Subcutaneous abdominal adipose tissue (tissue), 5 donors: Measurements from ENCODE around the gene ZNF235.
A peak's percentile ranks its signal among the peaks of the same experiment; 100 is the strongest.
"Not testable (repeated sequence)": the region's sequence is repeated elsewhere in the genome, so short reads cannot be mapped to it uniquely, and the experiment has no call there.

ENCODE experiments used
- H3K27ac ChIP-seq: one replicate; pipeline ENCODE4 v1.7.0; 2013; ENCODE audit warnings: low read depth, mild to moderate bottlenecking, inconsistent platforms, low read length, moderate library complexity
- H3K27me3 ChIP-seq, 5 donors: one replicate each; pipeline ENCODE4 v1.7.0; 2013; ENCODE audit warnings: low read length in 5 of 5, inconsistent platforms in 1 of 5; ENCODE audit not compliant: control insufficient read depth in 5 of 5, insufficient read depth in 4 of 5
- H3K36me3 ChIP-seq, 5 donors: one replicate each; pipeline ENCODE4 v1.7.0; 2013; ENCODE audit warnings: low read length in 5 of 5; ENCODE audit not compliant: control insufficient read depth in 5 of 5, insufficient read depth in 5 of 5
- H3K4me1 ChIP-seq, 5 donors: one replicate each; pipeline ENCODE4 v1.7.0; 2013; ENCODE audit warnings: low read length in 5 of 5, mild to moderate bottlenecking in 3 of 5, moderate library complexity in 1 of 5; ENCODE audit not compliant: control insufficient read depth in 5 of 5, insufficient read depth in 5 of 5
- H3K4me3 ChIP-seq, 5 donors: one replicate each; pipeline ENCODE4 v1.7.0; 2013; ENCODE audit warnings: low read length in 5 of 5, low read depth in 1 of 5
- H3K9ac ChIP-seq, 5 donors: one replicate each; pipeline ENCODE4 v1.7.0; 2013; ENCODE audit warnings: low read length in 5 of 5, mild to moderate bottlenecking in 4 of 5, moderate library complexity in 3 of 5
- H3K9me3 ChIP-seq, 5 donors: one replicate each; pipeline ENCODE4 v1.7.0; 2013; ENCODE audit warnings: low read length in 5 of 5; ENCODE audit not compliant: control insufficient read depth in 5 of 5
- donor health status: healthy.
- donor health status: healthy.
- donor health status: healthy.
- donor health status: healthy.
- donor health status: healthy.

Gene ZNF235

DNA sequence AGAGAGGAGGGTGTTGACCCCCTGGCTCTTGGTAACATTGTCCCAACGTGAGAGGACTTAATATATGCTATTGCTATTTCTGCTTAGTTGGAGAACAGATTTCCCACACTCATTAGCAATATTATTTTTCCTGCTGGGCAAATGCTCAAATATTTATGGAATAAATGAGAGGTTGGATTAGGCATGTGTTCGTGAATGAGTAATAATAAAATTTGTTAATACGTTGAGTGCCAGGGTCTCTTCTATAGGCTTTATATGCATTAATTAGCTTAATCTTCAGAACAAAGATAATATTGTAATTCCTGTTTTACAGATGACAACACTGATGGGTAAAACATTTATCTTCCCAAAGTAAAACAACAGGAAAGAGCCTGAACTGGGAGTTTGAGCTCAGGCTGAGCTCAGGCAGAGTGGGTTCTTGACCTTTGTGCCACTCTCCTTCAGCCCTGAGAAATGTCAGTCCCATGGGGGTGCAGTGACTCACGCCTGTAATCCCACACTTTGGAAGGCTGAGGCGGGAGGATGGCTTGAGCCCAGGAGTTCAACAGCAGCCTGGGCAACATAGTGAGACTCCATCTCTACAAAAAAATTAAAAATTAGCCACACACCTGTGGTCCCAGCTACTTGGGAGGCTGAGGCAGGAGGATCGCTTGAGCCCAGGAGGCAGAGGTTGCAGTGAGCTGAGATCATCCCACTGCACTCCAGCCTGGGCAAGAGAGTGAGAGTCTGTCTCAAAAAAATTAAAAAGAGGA lies 44.0 kb downstream of the ZNF235 start:
- Histone ChIP-seq H3K27ac (no peak overlapping the region), H3K9ac (no peak overlapping the region), H3K27me3 (no peaks in the 10 kb centered on the region), H3K9me3 (peaks cover 26 to 78% (median 73%) of the 10 kb centered on the region in 5 donors), H3K36me3 (peaks cover 0 to 2% (median 0%) of the 10 kb centered on the region in 5 donors), H3K4me3 (peak overlapping the region in 4 of 5 donors; percentile 31 to 67 (median 48)), H3K4me1 (no peaks in the 10 kb centered on the region)

DNA sequence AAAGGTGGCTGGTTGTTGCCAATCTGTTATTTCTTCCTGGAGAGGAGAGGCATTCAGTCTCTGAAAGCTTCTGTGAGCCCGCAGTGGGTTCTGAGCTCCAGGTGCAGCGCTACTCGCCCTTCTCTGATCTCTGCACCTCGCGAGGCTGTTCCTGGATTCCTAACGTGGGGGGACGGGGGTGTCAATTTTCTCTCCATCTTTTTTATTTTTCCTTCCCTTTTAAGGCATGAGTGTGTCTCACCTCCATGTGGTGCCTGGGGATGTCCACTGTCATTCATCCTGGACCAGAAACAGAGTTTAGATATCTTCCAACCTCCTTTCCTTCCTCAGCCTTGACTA lies 44.5 kb downstream of the ZNF235 start:
- H3K9me3 ChIP-seq: peaks cover 28 to 81% (median 74%) of the 10 kb centered on the region in 5 donors
- no peak overlapping the region for H3K27ac ChIP-seq
- no peaks in the 10 kb centered on the region for H3K36me3 ChIP-seq
- H3K27me3 ChIP-seq: no peaks in the 10 kb centered on the region
- peak overlapping the region in 4 of 5 donors; percentile 31 to 67 (median 48) for H3K4me3 ChIP-seq
- no peak overlapping the region for H3K9ac ChIP-seq
- H3K4me1 ChIP-seq: no peaks in the 10 kb centered on the region

DNA sequence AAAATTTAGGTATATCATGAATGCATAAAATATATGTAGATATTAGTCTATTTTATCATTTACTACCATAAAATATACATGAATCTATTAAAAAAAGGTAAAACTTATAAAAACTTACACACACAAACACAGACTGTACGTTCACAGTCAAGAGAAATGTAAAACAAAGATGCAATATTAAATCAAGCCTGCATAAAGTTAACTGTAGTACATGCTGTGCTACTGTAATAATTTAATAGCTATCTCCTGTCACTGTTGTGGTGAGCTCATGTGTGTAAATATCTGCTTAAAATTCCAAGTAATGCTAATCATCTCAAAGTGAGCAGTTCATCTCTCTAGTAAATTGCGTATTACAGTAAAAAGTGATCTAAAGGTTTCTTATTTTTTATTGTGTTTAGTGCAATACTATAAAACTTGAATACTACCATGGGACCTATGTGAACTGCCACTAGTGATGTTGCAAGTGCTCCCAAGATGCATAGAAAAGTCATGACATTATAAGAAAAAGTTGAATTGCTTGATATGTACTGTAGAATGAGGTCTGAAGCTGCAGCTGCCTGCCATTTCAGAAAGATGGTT lies 45.9 kb downstream of the ZNF235 start:
- Histone ChIP-seq H3K36me3 (peaks cover 0 to 14% (median 0%) of the 10 kb centered on the region in 5 donors), H3K4me1 (no peaks in the 10 kb centered on the region), H3K27me3 (no peaks in the 10 kb centered on the region), H3K9me3 (peaks cover 42 to 92% (median 82%) of the 10 kb centered on the region in 5 donors), H3K9ac (no peak overlapping the region), H3K4me3 (peak overlapping the region in 1 of 5 donors; percentile 67), H3K27ac (no peak overlapping the region)

DNA sequence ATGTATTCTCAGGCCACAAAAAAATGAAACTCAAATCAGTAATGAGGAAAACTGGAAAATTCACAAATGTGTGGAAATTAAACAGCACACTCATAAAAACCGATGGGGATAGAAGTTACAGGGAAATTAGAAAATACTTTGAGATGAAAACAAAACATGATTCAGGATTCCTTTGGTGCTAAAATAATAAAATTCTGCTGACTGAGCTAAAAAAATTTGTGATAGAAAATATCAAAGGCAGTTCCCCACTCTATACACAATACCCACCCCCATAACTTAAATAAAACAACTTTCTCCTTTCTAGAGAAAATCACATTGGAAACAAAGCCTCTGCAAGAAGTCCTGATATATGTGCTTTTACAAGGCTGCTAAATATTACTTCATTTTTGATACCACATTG lies 46.7 kb downstream of the ZNF235 start:
- no peak overlapping the region for H3K4me3 ChIP-seq
- H3K9me3 ChIP-seq: peaks cover 36 to 93% (median 86%) of the 10 kb centered on the region in 5 donors
- no peaks in the 10 kb centered on the region for H3K4me1 ChIP-seq
- H3K27me3 ChIP-seq: no peaks in the 10 kb centered on the region
- H3K36me3 ChIP-seq: peaks cover 0 to 15% (median 0%) of the 10 kb centered on the region in 5 donors
- no peak overlapping the region for H3K27ac ChIP-seq
- no peak overlapping the region for H3K9ac ChIP-seq

DNA sequence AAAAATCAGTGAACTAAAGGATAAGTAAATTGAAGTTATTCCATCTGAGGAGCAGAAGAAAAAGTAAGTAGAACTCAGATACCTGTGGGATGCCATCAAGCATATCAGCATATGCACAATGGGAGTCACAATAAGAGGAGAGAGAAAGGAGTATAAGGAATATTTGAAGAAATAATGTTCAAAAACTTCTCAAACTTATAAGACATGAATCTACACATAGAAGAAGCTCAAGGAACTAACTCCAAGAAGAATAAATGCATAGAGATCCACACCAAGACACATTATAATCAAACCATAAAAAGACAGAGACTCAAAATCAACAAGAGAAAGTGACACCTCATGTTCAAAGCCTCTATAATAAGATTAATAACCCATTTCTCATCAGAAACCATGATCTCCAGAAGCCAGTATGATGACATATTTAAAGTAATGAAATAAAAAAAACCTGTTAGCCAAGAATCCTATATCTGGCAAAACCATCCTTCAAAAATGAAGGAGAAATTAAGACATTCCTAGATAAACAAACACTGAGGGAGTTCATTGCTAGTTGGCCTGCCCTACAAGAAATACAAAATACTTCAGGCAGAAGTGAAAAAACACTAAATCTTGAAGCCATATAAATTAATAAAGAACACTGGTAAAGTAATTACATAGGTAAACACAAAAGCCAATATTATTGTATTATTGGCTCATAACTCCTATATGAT lies 49.0 kb downstream of the ZNF235 start:
- peak overlapping the region in 4 of 5 donors; percentile 1 to 48 (median 31) for H3K4me3 ChIP-seq
- no peak overlapping the region for H3K27ac ChIP-seq
- H3K9ac ChIP-seq: no peak overlapping the region
- H3K9me3 ChIP-seq: peaks cover 35 to 89% (median 78%) of the 10 kb centered on the region in 5 donors
- no peaks in the 10 kb centered on the region for H3K4me1 ChIP-seq
- H3K27me3 ChIP-seq: no peaks in the 10 kb centered on the region
- H3K36me3 ChIP-seq: peaks cover 0 to 15% (median 0%) of the 10 kb centered on the region in 5 donors

DNA sequence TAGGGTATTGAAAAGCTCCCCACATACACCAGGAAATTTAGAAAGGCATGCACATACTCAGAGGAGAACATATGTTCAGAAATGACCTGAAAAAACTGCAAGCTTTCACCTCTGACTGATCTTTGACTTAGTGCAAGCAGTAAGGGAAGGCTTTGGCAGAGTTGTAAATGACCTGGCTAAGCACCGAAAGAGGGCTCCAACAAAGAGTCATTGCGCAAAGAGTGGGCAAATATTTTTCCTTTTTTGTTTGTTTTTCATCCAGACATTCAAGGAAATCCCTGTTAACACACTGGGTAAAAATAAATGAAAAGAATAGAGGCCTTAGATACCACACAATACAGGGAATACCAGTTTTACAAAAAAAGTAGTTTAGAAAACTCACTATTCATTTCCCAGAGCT lies 50.3 kb downstream of the ZNF235 start:
- Histone ChIP-seq H3K4me1 (no peaks in the 10 kb centered on the region), H3K9ac (no peak overlapping the region), H3K27me3 (no peaks in the 10 kb centered on the region), H3K9me3 (peaks cover 35 to 87% (median 72%) of the 10 kb centered on the region in 5 donors), H3K36me3 (peaks cover 0 to 15% (median 0%) of the 10 kb centered on the region in 5 donors), H3K4me3 (peak overlapping the region in 4 of 5 donors; percentile 19 to 57 (median 37)), H3K27ac (no peak overlapping the region)

DNA sequence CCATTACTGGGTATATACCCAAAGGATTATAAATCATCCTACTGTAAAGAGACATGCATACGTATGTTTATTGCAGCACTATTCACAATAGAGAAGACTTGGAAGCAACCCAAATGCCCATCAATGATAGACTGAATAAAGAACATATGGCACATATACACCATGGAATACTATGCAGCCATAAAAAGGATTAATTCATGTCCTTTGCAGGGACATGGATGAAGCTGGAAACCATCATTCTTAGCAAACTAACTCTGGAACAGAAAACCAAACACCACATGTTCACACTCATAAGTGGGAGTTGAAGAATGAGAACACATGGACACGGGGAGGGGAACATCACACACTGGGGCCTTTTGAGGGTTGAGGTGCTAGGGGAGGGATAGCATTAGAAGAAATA lies 51.4 kb downstream of the ZNF235 start:
- Histone ChIP-seq H3K36me3 (peaks cover 0 to 21% (median 3%) of the 10 kb centered on the region in 5 donors), H3K4me3 (peak overlapping the region in 2 of 5 donors; percentile 11 to 57), H3K9me3 (peaks cover 43 to 90% (median 75%) of the 10 kb centered on the region in 5 donors)
- not testable (repeated sequence) for H3K4me1 ChIP-seq, H3K9ac ChIP-seq, H3K27me3 ChIP-seq, H3K27ac ChIP-seq

DNA sequence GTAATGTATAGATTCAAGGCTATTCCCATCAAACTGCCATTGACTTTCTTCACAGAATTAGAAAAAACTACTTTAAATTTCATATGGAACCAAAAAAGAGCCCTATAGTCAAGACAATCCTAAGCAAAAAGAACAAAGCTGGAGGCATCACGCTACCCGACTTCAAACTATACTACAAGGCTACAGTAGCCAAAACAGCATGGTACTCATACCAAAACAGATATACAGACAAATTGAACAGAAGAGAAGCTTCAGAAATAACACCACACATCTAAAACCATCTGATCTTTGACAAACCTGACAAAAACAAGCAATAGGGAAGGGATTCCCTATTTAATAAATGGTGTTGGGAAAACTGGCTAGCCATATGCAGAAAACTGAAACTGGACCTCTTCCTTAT lies 52.5 kb downstream of the ZNF235 start:
- not testable (repeated sequence) for H3K9ac ChIP-seq, H3K4me1 ChIP-seq, H3K27ac ChIP-seq, H3K27me3 ChIP-seq
- Histone ChIP-seq H3K36me3 (peaks cover 0 to 26% (median 3%) of the 10 kb centered on the region in 5 donors), H3K9me3 (peaks cover 51 to 88% (median 78%) of the 10 kb centered on the region in 5 donors), H3K4me3 (peak overlapping the region in 1 of 5 donors; percentile 41)

DNA sequence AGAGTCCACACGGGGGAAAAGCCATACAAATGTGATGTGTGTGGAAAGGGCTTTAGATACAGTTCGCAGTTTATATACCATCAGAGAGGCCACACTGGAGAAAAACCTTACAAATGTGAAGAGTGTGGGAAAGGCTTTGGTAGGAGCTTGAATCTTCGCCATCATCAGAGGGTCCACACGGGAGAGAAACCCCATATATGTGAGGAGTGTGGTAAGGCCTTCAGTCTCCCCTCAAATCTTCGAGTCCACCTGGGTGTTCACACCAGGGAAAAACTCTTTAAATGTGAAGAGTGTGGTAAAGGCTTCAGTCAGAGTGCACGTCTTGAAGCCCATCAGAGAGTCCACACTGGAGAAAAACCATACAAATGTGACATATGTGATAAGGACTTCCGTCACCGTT lies 68.4 kb downstream of the ZNF235 start:
- H3K27me3 ChIP-seq: no peaks in the 10 kb centered on the region
- peak overlapping the region; percentile 4 to 53 (median 42) for H3K4me3 ChIP-seq
- H3K27ac ChIP-seq: no peak overlapping the region
- no peak overlapping the region for H3K9ac ChIP-seq
- H3K36me3 ChIP-seq: peaks cover 54 to 57% (median 54%) of the 10 kb centered on the region in 5 donors
- H3K9me3 ChIP-seq: peaks cover 68 to 100% (median 89%) of the 10 kb centered on the region in 5 donors
- no peaks in the 10 kb centered on the region for H3K4me1 ChIP-seq
